GM21737 (cell line): ENCODE measurements around the gene ANKRD27.
A peak's percentile ranks its signal among the peaks of the same experiment; 100 is the strongest.

Experiments
- ATAC-seq: cut with Tn5 transposase; IDR thresholded peaks from one replicate; pipeline ENCODE4 v1.9.1; 2021; ENCODE audit warnings: mild to moderate bottlenecking, moderate library complexity; ENCODE audit not compliant: unreplicated experiment

The ANKRD27 gene

DNA sequence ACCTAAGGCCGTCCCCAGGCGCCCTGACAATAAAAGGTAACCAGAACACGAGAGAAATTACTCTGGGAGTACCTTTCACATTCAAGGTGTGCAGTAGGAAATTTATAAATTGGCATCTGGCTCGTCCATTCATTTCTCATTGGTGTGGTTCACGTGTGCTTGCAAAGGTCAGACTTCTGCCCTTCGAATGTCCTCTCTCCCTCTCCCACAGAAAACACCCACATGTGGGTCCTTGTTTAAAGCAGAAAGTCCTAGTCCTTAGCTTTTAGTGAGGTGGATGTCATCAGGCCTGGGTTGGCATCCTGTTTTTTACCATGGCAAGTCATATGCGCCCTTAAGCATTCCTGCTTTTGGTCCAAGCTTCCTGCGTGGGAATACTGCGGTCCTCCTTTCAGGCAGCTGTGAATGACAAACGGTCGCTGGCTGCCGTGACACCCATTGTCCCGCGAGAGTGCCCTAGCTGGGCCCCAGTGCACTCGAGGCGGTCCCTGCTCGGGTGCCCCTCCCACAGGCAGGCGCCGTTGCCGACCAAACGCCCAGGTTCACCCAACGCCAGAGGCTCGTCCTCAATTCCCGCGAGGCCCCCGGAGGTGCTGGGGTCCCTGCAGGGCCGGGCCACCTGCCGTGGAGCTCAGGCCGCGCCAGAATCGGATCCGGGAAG, 16.4 kb upstream of the ANKRD27 start, which contains the start of gene NUDT19:
TSS of gene NUDT19 (plus strand) at position 531 of the 661 bp plus-strand sequence. CDS start 140 bp downstream, outside the sequence.
- peak; percentile 90 for ATAC-seq

DNA sequence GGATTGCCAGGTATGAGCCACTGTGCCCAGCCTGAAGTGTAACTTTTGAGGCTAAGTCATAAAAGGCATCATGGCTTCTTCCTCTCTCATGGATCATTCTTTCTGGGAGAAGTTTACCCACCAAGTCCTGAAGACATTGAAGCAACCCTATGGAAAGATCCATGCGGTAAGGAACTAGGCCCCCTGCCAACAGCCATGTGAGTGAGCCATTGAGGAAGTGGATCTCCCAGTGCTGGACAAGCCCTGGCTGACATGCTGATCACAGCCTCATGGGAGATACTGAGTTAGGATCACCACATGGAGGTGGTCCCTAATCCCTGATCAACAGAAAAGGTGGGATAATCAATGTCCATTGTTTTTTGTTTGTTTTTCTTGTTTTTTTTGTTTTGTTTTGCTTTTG, 13.3 kb upstream of the ANKRD27 start:
- no peak for ATAC-seq

DNA sequence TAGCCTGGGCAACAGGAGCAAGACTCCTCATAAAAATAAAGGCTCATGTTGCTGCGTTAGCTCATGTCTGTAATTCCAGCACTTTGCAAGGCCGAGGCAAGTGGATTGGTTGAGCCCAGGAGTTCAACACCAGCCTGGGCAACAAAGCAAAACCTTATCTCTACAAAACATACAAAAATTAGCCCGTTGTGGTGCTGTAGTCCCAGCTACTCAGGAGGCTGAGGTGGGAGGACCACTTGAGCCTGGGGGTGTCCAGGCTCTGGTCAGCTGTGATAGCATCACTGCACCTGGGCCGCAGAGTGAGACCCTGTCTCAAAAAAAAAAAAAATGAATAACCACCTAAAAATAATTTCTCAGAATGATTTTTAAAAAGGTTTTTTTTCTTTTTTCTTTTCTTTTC, 12.7 kb upstream of the ANKRD27 start:
- no peak for ATAC-seq

- no peak for ATAC-seq
Measured at GRCh38 chr19:32686847-32687475, 12.0 kb upstream of the ANKRD27 start.

- ATAC-seq, result no peak
Measured at GRCh38 chr19:32682317-32682716, 7.3 kb upstream of the ANKRD27 start.

- ATAC-seq, result no peak
Measured at GRCh38 chr19:32680986-32681385, 6.0 kb upstream of the ANKRD27 start.

GRCh38 chr19:32677657-32678056, 2.7 kb upstream of the ANKRD27 start:
- ATAC-seq, result no peak

GRCh38 chr19:32676895-32677359, 1.9 kb upstream of the ANKRD27 start:
- no peak for ATAC-seq

DNA sequence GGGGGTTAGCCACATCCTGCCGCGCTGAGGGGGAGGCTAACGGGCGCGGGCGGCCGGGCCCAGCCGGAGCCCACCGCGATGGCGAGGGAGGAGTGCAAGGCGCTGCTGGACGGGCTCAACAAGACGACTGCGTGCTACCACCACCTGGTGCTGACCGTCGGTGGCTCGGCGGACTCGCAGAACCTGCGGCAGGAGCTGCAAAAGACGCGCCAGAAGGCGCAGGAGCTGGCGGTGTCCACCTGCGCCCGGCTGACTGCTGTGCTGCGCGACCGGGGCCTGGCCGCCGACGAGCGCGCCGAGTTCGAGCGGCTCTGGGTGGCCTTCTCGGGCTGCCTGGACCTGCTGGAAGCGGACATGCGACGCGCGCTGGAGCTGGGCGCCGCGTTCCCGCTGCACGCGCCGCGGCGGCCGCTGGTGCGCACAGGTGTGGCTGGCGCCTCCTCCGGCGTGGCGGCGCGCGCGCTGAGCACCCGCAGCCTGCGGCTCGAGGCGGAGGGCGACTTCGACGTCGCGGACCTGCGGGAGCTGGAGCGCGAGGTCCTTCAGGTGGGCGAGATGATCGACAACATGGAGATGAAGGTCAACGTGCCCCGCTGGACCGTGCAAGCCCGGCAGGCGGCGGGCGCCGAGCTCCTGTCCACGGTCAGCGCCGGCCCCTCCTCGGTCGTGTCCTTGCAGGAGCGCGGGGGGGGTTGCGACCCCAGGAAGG, 1.4 kb upstream of the ANKRD27 start:
- ATAC-seq, result no peak

- ATAC-seq, result no peak
Measured at GRCh38 chr19:32675720-32676185, 773 bp upstream of the ANKRD27 start, which contains the start of gene RGS9BP. Gene RGS9BP (plus strand): TSS chr19:32675848. CDS start chr19:32676264, 416 bp downstream.

DNA sequence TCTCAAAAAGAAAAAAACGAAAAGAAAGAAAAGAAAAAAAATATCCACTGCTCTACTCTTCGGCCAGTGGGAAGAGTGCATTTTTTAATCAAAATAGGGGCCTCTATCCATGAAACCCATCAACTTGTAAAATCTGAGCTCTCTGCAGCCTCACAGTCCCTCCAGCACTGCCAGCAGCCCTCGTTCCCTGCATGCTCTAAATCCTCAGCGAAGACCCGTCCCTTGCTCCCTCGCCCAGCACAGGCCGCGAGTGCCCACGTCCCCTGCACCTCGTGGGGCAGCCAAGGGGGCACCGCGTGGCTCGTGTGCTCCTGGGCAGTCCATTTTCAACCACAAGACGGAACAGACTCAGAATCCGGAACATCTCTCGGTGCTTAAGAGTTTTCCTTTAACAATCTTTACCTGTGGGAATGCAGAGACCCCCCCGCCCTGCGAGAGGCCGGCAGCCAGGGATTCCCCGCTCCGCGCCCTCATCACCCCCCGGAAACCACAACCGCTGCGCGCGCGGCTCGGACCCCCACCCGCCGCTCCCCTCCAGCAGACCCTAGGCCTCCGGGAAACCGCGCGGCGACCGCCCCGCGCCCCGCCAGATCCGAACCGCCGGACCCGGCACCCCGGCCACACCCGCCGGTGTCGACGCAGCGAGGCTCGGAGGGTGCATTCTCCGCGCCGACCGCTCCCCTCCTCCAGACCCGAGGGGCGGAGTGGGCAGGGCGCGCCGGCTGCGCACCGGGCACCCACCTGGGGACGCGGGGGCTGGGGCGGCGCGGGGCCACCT, 638 bp downstream of the ANKRD27 start:
- peak; percentile 4 for ATAC-seq

GRCh38 chr19:32673573-32673972, 1.4 kb downstream of the ANKRD27 start:
- ATAC-seq, result no peak

- no peak for ATAC-seq
Measured at GRCh38 chr19:32672841-32673240, 2.1 kb downstream of the ANKRD27 start.

DNA sequence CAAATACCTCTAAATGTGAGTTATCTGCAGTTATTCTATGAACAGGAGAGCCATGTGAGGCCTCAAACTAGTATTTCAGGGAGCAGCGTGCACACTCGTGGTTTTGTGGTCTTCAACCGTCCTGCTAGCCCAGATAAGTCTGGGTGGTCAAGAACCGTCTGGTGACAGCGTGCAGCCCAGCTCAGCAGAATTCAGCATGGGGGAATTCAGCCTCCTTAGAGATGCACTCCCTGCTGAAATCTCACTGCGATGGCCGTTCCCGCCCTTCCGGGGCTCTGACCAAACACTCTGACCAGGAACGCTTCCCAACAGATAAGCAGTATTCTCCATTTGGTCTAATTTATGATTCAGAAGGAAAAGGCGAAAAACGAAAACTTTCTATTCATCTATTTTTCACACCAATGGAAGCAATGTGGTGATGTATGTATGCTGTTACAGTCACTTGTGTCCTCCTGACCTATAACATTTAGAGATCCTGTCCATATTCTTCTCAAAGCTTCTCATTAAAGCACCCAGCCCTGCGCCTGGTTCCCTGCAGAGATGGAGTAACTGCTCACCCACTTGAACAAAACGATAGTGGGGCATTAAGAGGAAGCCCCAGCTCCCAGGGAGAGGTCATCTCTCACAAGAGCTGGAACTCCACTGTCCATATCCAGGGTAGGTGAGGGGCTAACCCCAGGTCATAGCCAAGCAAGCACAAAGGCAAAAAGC, 2.9 kb downstream of the ANKRD27 start:
- no peak for ATAC-seq

DNA sequence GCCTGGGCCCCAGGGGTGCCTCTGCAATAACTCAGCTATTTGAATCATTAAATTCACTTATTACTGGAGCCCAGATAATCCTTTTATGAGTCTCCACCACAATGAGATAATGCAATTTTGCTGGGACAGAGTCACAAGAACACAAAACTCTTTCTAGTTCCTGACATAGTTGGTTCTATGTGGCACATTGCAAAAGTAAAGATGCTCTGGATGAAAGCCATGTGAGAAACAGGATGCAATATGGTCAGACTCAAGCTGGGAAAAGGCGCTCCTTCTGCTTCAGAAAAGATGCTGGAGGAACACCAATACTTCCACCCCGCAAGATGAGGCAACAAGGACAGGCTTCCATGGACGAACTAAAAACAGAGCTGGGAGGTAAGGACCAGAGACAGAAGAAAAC, 5.7 kb downstream of the ANKRD27 start:
- ATAC-seq, result no peak

- no peak for ATAC-seq
Measured at GRCh38 chr19:32666084-32666483, 8.9 kb downstream of the ANKRD27 start.

GRCh38 chr19:32662186-32662585, 12.8 kb downstream of the ANKRD27 start:
- ATAC-seq, result no peak

DNA sequence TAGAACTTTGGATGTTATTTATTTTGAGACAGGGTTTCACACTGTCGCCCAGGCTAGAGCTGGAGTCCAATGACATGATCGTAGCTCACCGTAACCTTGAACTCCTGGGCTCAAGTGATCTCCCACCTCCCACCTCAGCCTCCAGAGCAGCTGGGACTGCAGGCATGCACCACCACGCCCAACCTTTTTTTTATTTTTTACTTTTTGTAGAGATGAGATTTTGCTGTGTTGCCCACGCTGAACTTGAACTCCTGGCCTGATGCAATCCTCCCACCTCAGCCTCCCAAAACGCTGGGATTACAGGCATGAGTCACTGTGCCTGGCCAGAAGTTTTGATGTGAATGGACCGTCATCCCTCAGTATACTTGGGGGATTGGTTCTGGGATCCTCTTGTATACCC, 13.7 kb downstream of the ANKRD27 start:
- ATAC-seq, result no peak

DNA sequence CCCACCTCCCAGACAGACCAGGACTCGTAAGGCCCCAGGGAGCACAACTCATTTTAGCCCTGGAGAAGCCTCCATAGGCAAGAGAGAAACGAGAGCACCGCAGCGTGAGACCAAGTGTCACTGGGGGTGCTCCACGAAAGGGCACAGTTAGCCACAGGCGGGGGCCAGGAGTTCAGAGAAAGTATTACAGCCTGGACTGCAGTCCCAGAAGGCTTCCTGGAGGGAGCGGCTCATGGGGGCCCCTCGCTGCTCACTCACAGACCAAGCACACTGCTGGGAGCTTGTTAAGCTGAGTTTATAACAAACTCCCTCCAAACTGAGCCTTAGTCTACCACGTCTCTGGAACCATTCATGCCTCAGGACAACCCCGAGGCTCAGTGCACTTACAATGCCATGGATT, 16.5 kb downstream of the ANKRD27 start:
- no peak for ATAC-seq

- ATAC-seq, result no peak
Measured at GRCh38 chr19:32658075-32658474, 16.9 kb downstream of the ANKRD27 start.
